Neutrophil (primary cell): Measurements from ENCODE around the gene USP6NL.

Source experiments
- H3K27ac ChIP-seq: fragments of 200-600 bp; sonication (generic); 2 replicates; pipeline ENCODE4 v1.5.1; 2016; ENCODE audit warnings: mild to moderate bottlenecking, moderate library complexity
- H3K27me3 ChIP-seq: fragments of 200-600 bp; sonication (generic); 2 replicates; pipeline ENCODE4 v1.6.0; 2016; ENCODE audit warnings: mild to moderate bottlenecking
- H3K36me3 ChIP-seq: fragments of 200-600 bp; sonication (generic); 2 replicates; pipeline ENCODE4 v1.5.1; 2017
- H3K4me1 ChIP-seq, 2 experiments: fragments of 200-600 bp in 1 of 2; sonication (generic) in 1 of 2; 1 replicate in 1 of 2; 2 replicates in 1 of 2; pipeline versions ENCODE4 v1.5.1 to v1.6.1; 2013 to 2016; ENCODE audit warnings: low read depth in 1 of 2, low read length in 1 of 2, mild to moderate bottlenecking in 1 of 2, moderate library complexity in 1 of 2; ENCODE audit not compliant: control insufficient read depth in 1 of 2, insufficient read depth in 1 of 2
- H3K4me3 ChIP-seq, 2 experiments: fragments of 200-600 bp in 1 of 2; sonication (generic) in 1 of 2; 1 replicate in 1 of 2; 2 replicates in 1 of 2; pipeline ENCODE4 v1.5.1; 2013 to 2016; ENCODE audit warnings: low read depth in 1 of 2, low read length in 1 of 2, mild to moderate bottlenecking in 1 of 2, moderate library complexity in 1 of 2
- H3K9me3 ChIP-seq: fragments of 200-600 bp; sonication (generic); 2 replicates; pipeline ENCODE4 v1.5.1; 2016
- CTCF ChIP-seq: fragments of 200-600 bp; sonication (generic); IDR thresholded peaks from 2 replicates; pipeline ENCODE4 v1.5.1; 2016; ENCODE audit warnings: antibody characterized with exemption

The USP6NL gene

DNA sequence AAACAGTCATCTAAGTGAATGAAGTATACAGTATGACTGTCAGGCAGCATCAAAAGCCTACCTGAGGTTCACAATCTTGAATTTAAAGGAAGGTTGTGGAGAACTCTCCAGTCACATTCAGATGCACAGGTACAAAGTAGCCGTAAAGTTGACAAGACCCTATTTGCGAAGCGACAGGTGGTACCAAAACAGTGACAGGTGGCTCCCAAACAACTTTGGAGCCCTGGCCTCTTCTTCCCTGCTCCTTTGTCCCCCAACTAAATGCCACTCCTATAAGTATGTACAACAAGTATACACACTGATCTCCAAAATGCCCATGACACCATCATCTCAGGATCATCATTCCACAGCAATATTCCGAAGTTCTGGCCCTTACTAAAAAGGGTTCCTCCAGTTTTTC, 53.5 kb downstream of the USP6NL start:
- Histone ChIP-seq H3K27ac (no peak overlapping the region), H3K9me3 (no peaks in the 10 kb centered on the region), H3K4me3 (no peak overlapping the region), H3K27me3 (no peaks in the 10 kb centered on the region), H3K4me1 (peaks cover 22 to 30% of the 10 kb centered on the region in 2 experiments), H3K36me3 (no peaks in the 10 kb centered on the region)
- no peak for TF ChIP-seq CTCF

DNA sequence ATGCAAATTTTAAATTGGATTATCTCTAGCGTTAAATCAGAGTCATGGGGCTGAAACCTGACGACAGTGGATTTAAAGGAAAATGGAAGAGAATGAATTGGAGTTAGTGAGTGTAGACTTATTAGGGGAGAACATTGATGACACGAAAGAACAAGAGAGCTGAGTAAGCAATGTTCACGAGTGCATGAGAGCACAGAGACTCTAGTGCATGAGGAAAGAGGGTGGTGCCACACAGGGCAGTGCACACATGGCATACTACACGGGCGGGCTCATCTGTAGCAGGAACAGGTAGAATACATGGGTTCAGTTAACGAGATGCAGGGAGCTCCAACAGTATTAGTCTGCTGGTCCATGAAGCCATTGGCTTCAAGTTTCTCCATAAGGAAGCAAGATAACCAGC, 53.9 kb downstream of the USP6NL start:
- H3K27me3 ChIP-seq, result no peaks in the 10 kb centered on the region
- H3K9me3 ChIP-seq, result no peaks in the 10 kb centered on the region
- no peaks in the 10 kb centered on the region for H3K36me3 ChIP-seq
- no peak for TF ChIP-seq CTCF
- no peak overlapping the region for H3K27ac ChIP-seq
- peaks cover 18 to 26% of the 10 kb centered on the region in 2 experiments for H3K4me1 ChIP-seq
- H3K4me3 ChIP-seq, result no peak overlapping the region

DNA sequence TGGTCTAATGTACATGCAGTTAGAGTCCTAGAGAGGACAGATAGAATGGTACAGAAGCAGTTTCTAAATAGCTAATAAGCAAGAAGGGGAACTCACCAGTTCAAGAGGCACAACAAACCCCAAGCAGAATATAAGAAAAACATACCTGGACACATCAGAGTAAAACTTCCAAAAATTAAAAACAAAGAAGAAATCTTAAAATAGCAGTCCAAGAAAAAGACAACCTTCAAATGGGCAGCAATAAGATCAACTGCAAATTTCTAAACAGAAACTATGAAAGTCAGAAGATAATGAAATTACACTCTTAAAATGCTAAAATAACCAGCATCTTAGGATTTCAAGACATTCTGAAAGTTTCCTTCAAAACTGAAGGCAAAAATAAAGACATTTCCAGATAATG, 55.9 kb downstream of the USP6NL start:
- no peaks in the 10 kb centered on the region for H3K36me3 ChIP-seq
- no peaks in the 10 kb centered on the region for H3K9me3 ChIP-seq
- no peak overlapping the region for H3K4me3 ChIP-seq
- H3K27me3 ChIP-seq, result no peaks in the 10 kb centered on the region
- TF ChIP-seq CTCF, result no peak
- H3K27ac ChIP-seq, result no peak overlapping the region
- H3K4me1 ChIP-seq, result peaks cover 7 to 9% of the 10 kb centered on the region in 2 experiments

DNA sequence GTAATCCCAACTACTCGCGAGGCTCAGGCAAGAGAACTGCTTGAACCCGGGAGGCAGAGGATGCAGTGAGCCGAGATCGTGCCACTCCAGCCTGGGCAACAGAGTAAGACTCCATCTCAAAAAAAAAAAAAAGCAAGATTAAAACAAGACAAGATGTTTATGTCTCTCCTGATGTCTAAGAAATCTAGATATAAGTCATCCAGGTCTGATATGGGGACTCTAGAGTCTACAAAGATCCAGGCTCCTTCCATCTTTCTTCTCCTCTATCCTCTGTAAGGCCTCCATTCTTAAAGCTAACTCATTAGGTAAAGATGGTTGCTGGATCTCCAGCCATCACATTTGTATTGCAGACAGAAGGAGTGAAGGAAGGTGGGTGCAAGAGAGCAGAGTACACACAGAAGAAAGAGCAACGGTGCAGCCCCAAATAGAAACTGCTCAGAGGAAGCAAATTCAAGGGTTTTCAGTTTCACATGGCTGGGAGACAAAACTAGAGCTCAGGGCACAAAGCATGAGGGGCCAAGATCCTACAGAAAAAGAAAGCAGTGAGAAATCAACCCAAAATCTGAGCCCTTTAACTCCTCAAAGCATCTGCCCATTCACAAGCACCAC, 57.6 kb downstream of the USP6NL start:
- TF ChIP-seq CTCF, result no peak
- Histone ChIP-seq H3K4me1 (no peaks in the 10 kb centered on the region), H3K9me3 (no peaks in the 10 kb centered on the region), H3K27me3 (no peaks in the 10 kb centered on the region), H3K27ac (no peak overlapping the region), H3K4me3 (no peak overlapping the region), H3K36me3 (no peaks in the 10 kb centered on the region)

GRCh38 chr10:11551916-11552602, 59.4 kb downstream of the USP6NL start:
- H3K9me3 ChIP-seq, result no peaks in the 10 kb centered on the region
- no peak overlapping the region for H3K27ac ChIP-seq
- no peak for TF ChIP-seq CTCF
- H3K36me3 ChIP-seq, result no peaks in the 10 kb centered on the region
- no peak overlapping the region for H3K4me3 ChIP-seq
- H3K27me3 ChIP-seq, result no peaks in the 10 kb centered on the region
- no peaks in the 10 kb centered on the region for H3K4me1 ChIP-seq
